LNCaP clone FGC (cell line): ENCODE measurements around the gene PDE9A.

Experiments used
- DNase-seq: peaks from one replicate; pipeline ENCODE4 v3.0.0-alpha.2; 2011; ENCODE audit warnings: low read depth
- H3K4me3 ChIP-seq: 2 replicates; pipeline ENCODE4 v1.5.1; 2011; ENCODE audit warnings: mild to moderate bottlenecking, low read depth, low read length, control low read depth
- TF ChIP-seq, protein P1 (sequence below): IDR thresholded peaks from 2 replicates; pipeline ENCODE4 v1.5.1; 2012; ENCODE audit warnings: mild to moderate bottlenecking; ENCODE audit not compliant: control insufficient read depth, insufficient read depth; ENCODE audit errors: extremely low read depth

PDE9A gene

DNA sequence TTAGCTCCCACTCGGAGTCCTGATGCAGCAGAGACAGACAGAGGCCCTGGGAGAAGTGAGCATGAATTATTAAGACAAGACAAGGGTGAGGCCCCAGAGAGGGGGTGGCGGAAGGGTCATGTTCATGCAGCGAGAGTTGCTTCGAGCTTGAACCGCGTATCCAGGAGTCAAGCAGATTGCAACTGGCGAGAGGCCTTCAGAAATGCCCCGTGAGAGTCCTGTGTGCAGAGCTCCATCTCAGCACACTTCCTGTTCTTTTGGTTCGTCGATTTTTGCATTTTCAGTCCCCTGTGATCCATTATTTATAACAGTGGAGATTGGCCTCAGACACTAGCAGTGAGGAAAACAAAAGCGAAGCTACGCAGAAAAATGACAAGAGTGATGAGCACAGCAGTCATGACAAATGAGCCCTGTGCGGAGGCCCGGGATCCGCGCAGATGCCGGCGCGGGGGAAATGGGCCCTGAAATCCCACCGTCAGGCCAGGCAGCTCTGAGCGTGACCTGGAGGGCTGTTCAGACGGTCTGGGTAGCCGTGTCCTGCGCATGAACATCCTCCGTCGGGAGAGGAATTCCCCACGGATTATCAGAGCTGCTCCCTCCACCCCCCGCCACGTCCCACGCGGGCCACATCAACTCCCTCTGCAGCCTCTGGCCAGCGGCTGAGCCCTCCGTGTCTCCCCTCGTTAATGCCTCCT, 15.0 kb downstream of the PDE9A start:
- no peak overlapping the region for H3K4me3 ChIP-seq
- TF ChIP-seq, protein P1, sequence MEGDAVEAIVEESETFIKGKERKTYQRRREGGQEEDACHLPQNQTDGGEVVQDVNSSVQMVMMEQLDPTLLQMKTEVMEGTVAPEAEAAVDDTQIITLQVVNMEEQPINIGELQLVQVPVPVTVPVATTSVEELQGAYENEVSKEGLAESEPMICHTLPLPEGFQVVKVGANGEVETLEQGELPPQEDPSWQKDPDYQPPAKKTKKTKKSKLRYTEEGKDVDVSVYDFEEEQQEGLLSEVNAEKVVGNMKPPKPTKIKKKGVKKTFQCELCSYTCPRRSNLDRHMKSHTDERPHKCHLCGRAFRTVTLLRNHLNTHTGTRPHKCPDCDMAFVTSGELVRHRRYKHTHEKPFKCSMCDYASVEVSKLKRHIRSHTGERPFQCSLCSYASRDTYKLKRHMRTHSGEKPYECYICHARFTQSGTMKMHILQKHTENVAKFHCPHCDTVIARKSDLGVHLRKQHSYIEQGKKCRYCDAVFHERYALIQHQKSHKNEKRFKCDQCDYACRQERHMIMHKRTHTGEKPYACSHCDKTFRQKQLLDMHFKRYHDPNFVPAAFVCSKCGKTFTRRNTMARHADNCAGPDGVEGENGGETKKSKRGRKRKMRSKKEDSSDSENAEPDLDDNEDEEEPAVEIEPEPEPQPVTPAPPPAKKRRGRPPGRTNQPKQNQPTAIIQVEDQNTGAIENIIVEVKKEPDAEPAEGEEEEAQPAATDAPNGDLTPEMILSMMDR = no peak
- DNase-seq = no peak

- TF ChIP-seq, protein P1 = peak; percentile 20; the same call in 1 of the 2 replicates
- no peak overlapping the region for H3K4me3 ChIP-seq
- no peak for DNase-seq
Observed at GRCh38 chr21:42669041-42669440, 15.6 kb downstream of the PDE9A start.

- TF ChIP-seq, protein P1 = no peak
- DNase-seq = no peak
- no peak overlapping the region for H3K4me3 ChIP-seq
Observed at GRCh38 chr21:42670058-42670880, 16.8 kb downstream of the PDE9A start.

- DNase-seq = no peak
- H3K4me3 ChIP-seq = no peak overlapping the region
- TF ChIP-seq, protein P1 = no peak
Observed at GRCh38 chr21:42670884-42671283, 17.5 kb downstream of the PDE9A start.

- DNase-seq = peak; percentile 98
- TF ChIP-seq, protein P1 = no peak
- H3K4me3 ChIP-seq = 0 out of 2 replicates have a peak overlapping the region, but pooled peaks have one; percentile 17
Observed at GRCh38 chr21:42671778-42672593, 18.6 kb downstream of the PDE9A start.

- DNase-seq = no peak
- no peak overlapping the region for H3K4me3 ChIP-seq
- TF ChIP-seq, protein P1 = no peak
Observed at GRCh38 chr21:42672699-42673458, 19.5 kb downstream of the PDE9A start.
